ENCODE results near the gene GRHL3.
"Not testable (repeated sequence)": the region's sequence is repeated elsewhere in the genome, so short reads cannot be mapped to it uniquely, and the experiment has no call there.

GRHL3 gene

GRCh38 chr1:24319312-24319863 lies at the start of gene GRHL3:
Gene GRHL3 (plus strand): TSS chr1:24319357. CDS start chr1:24319552, 195 bp downstream.
- DNase-seq (ENCODE audit: low read depth in 2 of 3, low spot score in 2 of 3): no peak

- not testable (repeated sequence) for DNase-seq (ENCODE audit: low read depth in 2 of 3, low spot score in 2 of 3)
Observed at GRCh38 chr1:24274203-24275103, 44.7 kb upstream of the GRHL3 start.

- DNase-seq (ENCODE audit: low read depth in 2 of 3, low spot score in 2 of 3): no peak
Observed at GRCh38 chr1:24275104-24275410, 44.1 kb upstream of the GRHL3 start.

- no peak for DNase-seq (ENCODE audit: low read depth in 2 of 3, low spot score in 2 of 3)
Observed at GRCh38 chr1:24275510-24275909, 43.6 kb upstream of the GRHL3 start.

GRCh38 chr1:24276791-24277190 lies 42.4 kb upstream of the GRHL3 start:
- DNase-seq (ENCODE audit: low read depth in 2 of 3, low spot score in 2 of 3): no peak

- no peak for DNase-seq (ENCODE audit: low read depth in 2 of 3, low spot score in 2 of 3)
Observed at GRCh38 chr1:24277420-24278169, 41.6 kb upstream of the GRHL3 start.

GRCh38 chr1:24278726-24279125 lies 40.4 kb upstream of the GRHL3 start:
- no peak for DNase-seq (ENCODE audit: low read depth in 2 of 3, low spot score in 2 of 3)

GRCh38 chr1:24279590-24280232 lies 39.4 kb upstream of the GRHL3 start:
- no peak for DNase-seq (ENCODE audit: low read depth in 2 of 3, low spot score in 2 of 3)

- no peak for DNase-seq (ENCODE audit: low read depth in 2 of 3, low spot score in 2 of 3)
Observed at GRCh38 chr1:24281591-24281990, 37.6 kb upstream of the GRHL3 start.

- DNase-seq (ENCODE audit: low read depth in 2 of 3, low spot score in 2 of 3): no peak
Observed at GRCh38 chr1:24282491-24282890, 36.7 kb upstream of the GRHL3 start.

- DNase-seq (ENCODE audit: low read depth in 2 of 3, low spot score in 2 of 3): no peak
Observed at GRCh38 chr1:24283326-24284155, 35.6 kb upstream of the GRHL3 start.

- DNase-seq (ENCODE audit: low read depth in 2 of 3, low spot score in 2 of 3): no peak
Observed at GRCh38 chr1:24284156-24284471, 35.0 kb upstream of the GRHL3 start.

GRCh38 chr1:24285231-24285630 lies 33.9 kb upstream of the GRHL3 start:
- no peak for DNase-seq (ENCODE audit: low read depth in 2 of 3, low spot score in 2 of 3)

- DNase-seq (ENCODE audit: low read depth in 2 of 3, low spot score in 2 of 3): no peak
Observed at GRCh38 chr1:24286246-24287010, 32.7 kb upstream of the GRHL3 start.

- not testable (repeated sequence) for DNase-seq (ENCODE audit: low read depth in 2 of 3, low spot score in 2 of 3)
Observed at GRCh38 chr1:24287779-24288178, 31.4 kb upstream of the GRHL3 start.

GRCh38 chr1:24288479-24288878 lies 30.7 kb upstream of the GRHL3 start:
- no peak for DNase-seq (ENCODE audit: low read depth in 2 of 3, low spot score in 2 of 3)

- DNase-seq (ENCODE audit: low read depth in 2 of 3, low spot score in 2 of 3): no peak
Observed at GRCh38 chr1:24289937-24290595, 29.1 kb upstream of the GRHL3 start.

GRCh38 chr1:24290933-24291487 lies 28.1 kb upstream of the GRHL3 start:
- no peak for DNase-seq (ENCODE audit: low read depth in 2 of 3, low spot score in 2 of 3)

- no peak for DNase-seq (ENCODE audit: low read depth in 2 of 3, low spot score in 2 of 3)
Observed at GRCh38 chr1:24292103-24292502, 27.1 kb upstream of the GRHL3 start.
